ENCODE data around the gene ALK.

DNA sequence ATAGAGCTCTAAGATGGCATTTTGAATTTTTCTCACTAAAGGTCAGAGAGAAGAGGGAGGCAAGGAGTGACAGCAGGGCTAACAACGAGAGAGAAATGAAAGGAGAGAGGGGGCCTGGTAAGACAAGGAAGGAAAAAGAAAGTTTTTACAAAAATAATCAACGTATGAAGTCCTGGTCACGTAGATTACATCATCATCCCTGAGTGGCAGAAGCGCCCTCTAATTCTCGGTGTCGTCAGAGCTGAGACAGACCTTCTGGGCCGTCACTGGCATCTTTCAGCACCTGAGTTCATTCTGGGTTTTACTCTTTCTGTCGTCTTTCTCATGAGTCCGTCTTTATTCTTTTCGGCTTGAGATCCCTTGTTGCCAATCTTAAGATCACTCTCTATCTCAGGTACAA lies 329.8 kb downstream of the ALK start:
- TF ChIP-seq, protein P1, sequence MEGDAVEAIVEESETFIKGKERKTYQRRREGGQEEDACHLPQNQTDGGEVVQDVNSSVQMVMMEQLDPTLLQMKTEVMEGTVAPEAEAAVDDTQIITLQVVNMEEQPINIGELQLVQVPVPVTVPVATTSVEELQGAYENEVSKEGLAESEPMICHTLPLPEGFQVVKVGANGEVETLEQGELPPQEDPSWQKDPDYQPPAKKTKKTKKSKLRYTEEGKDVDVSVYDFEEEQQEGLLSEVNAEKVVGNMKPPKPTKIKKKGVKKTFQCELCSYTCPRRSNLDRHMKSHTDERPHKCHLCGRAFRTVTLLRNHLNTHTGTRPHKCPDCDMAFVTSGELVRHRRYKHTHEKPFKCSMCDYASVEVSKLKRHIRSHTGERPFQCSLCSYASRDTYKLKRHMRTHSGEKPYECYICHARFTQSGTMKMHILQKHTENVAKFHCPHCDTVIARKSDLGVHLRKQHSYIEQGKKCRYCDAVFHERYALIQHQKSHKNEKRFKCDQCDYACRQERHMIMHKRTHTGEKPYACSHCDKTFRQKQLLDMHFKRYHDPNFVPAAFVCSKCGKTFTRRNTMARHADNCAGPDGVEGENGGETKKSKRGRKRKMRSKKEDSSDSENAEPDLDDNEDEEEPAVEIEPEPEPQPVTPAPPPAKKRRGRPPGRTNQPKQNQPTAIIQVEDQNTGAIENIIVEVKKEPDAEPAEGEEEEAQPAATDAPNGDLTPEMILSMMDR (IDR thresholded peaks at IDR 0.05): no peak
- no peak for TF ChIP-seq POLR2A (IDR thresholded peaks at IDR 0.05)
- no peak for TF ChIP-seq EP300 (IDR thresholded peaks at IDR 0.05)
- TF ChIP-seq POLR2AphosphoS5 (IDR thresholded peaks at IDR 0.05): no peak
